Liver (tissue), 9 donors: ENCODE results near the gene DNMBP. TPM values are rescaled to one million over a fixed set of nuclear protein-coding genes. Genes with fewer than 3 reads are reported as not detected.

Experiments
- DNase-seq: peaks from one replicate; pipeline ENCODE4 v3.0.0-alpha.2; 2017; ENCODE audit warnings: low spot score
- H3K27ac ChIP-seq, 2 donors: one replicate each; pipeline ENCODE4 v1.7.0; 2013; ENCODE audit warnings: inconsistent platforms in 2 of 2, low read length in 2 of 2, control low read depth in 1 of 2, low read depth in 1 of 2, mild to moderate bottlenecking in 1 of 2
- H3K27me3 ChIP-seq, 4 donors: one replicate each; pipeline versions ENCODE4 v1.6.1 to v1.7.0; 2013; ENCODE audit warnings: low read length in 3 of 4, inconsistent platforms in 1 of 4, mild to moderate bottlenecking in 1 of 4, moderate library complexity in 1 of 4; ENCODE audit not compliant: control insufficient read depth in 4 of 4, insufficient read depth in 4 of 4
- H3K36me3 ChIP-seq, 4 donors: one replicate each; pipeline versions ENCODE4 v1.6.1 to v1.7.0; 2013; ENCODE audit warnings: low read length in 3 of 4, mild to moderate bottlenecking in 3 of 4, low read depth in 1 of 4, moderate library complexity in 1 of 4; ENCODE audit not compliant: control insufficient read depth in 4 of 4, insufficient read depth in 3 of 4
- H3K4me1 ChIP-seq, 4 donors: one replicate each; pipeline versions ENCODE4 v1.6.1 to v1.7.0; 2013; ENCODE audit warnings: low read length in 3 of 4, mild to moderate bottlenecking in 3 of 4, moderate library complexity in 1 of 4; ENCODE audit not compliant: control insufficient read depth in 4 of 4, insufficient read depth in 4 of 4
- H3K4me3 ChIP-seq, 3 donors: one replicate each; pipeline versions ENCODE4 v1.6.1 to v1.7.0; 2013; ENCODE audit warnings: low read length in 3 of 3, control low read depth in 1 of 3, low read depth in 1 of 3, mild to moderate bottlenecking in 1 of 3
- H3K9ac ChIP-seq, 2 donors: one replicate each; pipeline ENCODE4 v1.7.0; 2013; ENCODE audit warnings: low read length in 2 of 2, mild to moderate bottlenecking in 2 of 2, moderate library complexity in 2 of 2, control low read depth in 1 of 2, low read depth in 1 of 2
- H3K9me3 ChIP-seq, 4 donors: one replicate each; pipeline versions ENCODE4 v1.6.1 to v1.7.0; 2013; ENCODE audit warnings: low read length in 3 of 4; ENCODE audit not compliant: control insufficient read depth in 4 of 4
- EGR1 ChIP-seq, 2 donors: IDR thresholded peaks; 2 replicates each; pipeline ENCODE4 v1.6.1; 2016 to 2018; ENCODE audit warnings: antibody characterized with exemption in 2 of 2, low read depth in 2 of 2
- FOXA2 ChIP-seq: IDR thresholded peaks from 2 replicates; pipeline ENCODE4 v1.6.1; 2016; ENCODE audit warnings: antibody characterized with exemption
- GABPA ChIP-seq, 2 donors: IDR thresholded peaks in 1 of 2; conservative IDR thresholded peaks in 1 of 2; 2 replicates each; pipeline ENCODE4 v1.6.1; 2016; ENCODE audit warnings: antibody characterized with exemption in 2 of 2, mild to moderate bottlenecking in 1 of 2, moderate library complexity in 1 of 2
- HNF4G ChIP-seq: IDR thresholded peaks from 2 replicates; pipeline ENCODE4 v1.6.1; 2016; ENCODE audit warnings: antibody characterized with exemption
- JUND ChIP-seq, 2 donors: IDR thresholded peaks; 2 replicates each; pipeline ENCODE4 v1.6.1; 2016; ENCODE audit warnings: antibody characterized with exemption in 2 of 2
- MAX ChIP-seq: IDR thresholded peaks from 2 replicates; pipeline ENCODE4 v1.6.1; 2016; ENCODE audit warnings: antibody characterized with exemption
- RXRA ChIP-seq, 2 donors: IDR thresholded peaks; 2 replicates each; pipeline ENCODE4 v1.6.1; 2017 to 2018; ENCODE audit warnings: antibody characterized with exemption in 2 of 2, mild to moderate bottlenecking in 1 of 2
- SP1 ChIP-seq: IDR thresholded peaks from 2 replicates; pipeline ENCODE4 v1.6.1; 2018; ENCODE audit warnings: antibody characterized with exemption, mild to moderate bottlenecking
- YY1 ChIP-seq: IDR thresholded peaks from 2 replicates; pipeline ENCODE4 v1.6.1; 2016; ENCODE audit warnings: antibody characterized with exemption, mild to moderate bottlenecking
- ZBTB33 ChIP-seq: IDR thresholded peaks from 2 replicates; pipeline ENCODE4 v1.6.1; 2016; ENCODE audit warnings: antibody characterized with exemption
- WGBS: extraction: QIAGEN DNeasy Blood & Tissue Kit; methylation state at CpG from one replicate; pipeline ENCODE4 v1.1.7; 2013; 5-methylcytosine and 5-hydroxymethylcytosine counted together
- polyA plus RNA-seq, 2 donors: library from polyadenylated mRNA; stranded (reverse) in 1 of 2; unstranded in 1 of 2; fragments of 200-250 nt in 1 of 2; fragments of >200 nt in 1 of 2; fragmentation: Nextera tagmentation in 1 of 2; extraction: Ambion mirVana in 1 of 2; gene quantifications; one replicate each; pipeline versions ENCODE4 v1.2.1 to v1.2.3, GENCODE V29; 2013 to 2015
- total RNA-seq, 2 donors: library from RNA; depleted of rRNA; stranded (reverse); fragments of >200 nt; gene quantifications; one replicate each; pipeline ENCODE4 v1.2.3, GENCODE V29; 2014
- TF ChIP-seq, protein P1 (sequence below): IDR thresholded peaks from 2 replicates; pipeline ENCODE4 v1.6.1; 2016; ENCODE audit warnings: antibody characterized with exemption, mild to moderate bottlenecking
- donor health status: healthy.
- donor health status: healthy.
- donor health status: healthy.
- donor health status: healthy.
- donor health status: healthy.

Gene DNMBP
- total and polyA plus RNA-seq, 4 donors: 3.8 to 12.6 (median 5.3) TPM

- Histone ChIP-seq H3K9ac (no peak overlapping the region), H3K27ac (no peak overlapping the region), H3K4me1 (peaks cover 0 to 11% (median 4%) of the 10 kb centered on the region in 4 donors), H3K9me3 (no peaks in the 10 kb centered on the region), H3K27me3 (no peaks in the 10 kb centered on the region), H3K4me3 (no peak overlapping the region), H3K36me3 (no peaks in the 10 kb centered on the region)
- WGBS: 94% methylated on average over 6 of the region's 6 CpGs
- DNase-seq: no peak
- TF ChIP-seq SP1 (no peak), FOXA2 (no peak), RXRA (IDR thresholded peaks at IDR 0.05) (no peak)
- TF ChIP-seq, protein P1, sequence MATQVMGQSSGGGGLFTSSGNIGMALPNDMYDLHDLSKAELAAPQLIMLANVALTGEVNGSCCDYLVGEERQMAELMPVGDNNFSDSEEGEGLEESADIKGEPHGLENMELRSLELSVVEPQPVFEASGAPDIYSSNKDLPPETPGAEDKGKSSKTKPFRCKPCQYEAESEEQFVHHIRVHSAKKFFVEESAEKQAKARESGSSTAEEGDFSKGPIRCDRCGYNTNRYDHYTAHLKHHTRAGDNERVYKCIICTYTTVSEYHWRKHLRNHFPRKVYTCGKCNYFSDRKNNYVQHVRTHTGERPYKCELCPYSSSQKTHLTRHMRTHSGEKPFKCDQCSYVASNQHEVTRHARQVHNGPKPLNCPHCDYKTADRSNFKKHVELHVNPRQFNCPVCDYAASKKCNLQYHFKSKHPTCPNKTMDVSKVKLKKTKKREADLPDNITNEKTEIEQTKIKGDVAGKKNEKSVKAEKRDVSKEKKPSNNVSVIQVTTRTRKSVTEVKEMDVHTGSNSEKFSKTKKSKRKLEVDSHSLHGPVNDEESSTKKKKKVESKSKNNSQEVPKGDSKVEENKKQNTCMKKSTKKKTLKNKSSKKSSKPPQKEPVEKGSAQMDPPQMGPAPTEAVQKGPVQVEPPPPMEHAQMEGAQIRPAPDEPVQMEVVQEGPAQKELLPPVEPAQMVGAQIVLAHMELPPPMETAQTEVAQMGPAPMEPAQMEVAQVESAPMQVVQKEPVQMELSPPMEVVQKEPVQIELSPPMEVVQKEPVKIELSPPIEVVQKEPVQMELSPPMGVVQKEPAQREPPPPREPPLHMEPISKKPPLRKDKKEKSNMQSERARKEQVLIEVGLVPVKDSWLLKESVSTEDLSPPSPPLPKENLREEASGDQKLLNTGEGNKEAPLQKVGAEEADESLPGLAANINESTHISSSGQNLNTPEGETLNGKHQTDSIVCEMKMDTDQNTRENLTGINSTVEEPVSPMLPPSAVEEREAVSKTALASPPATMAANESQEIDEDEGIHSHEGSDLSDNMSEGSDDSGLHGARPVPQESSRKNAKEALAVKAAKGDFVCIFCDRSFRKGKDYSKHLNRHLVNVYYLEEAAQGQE: no peak
These were observed 10.9 kb downstream of the DNMBP start for GRCh38 chr10:99998889-99999288.

GRCh38 chr10:99996671-99997648 is 12.8 kb downstream of the DNMBP start:
- H3K4me1 ChIP-seq: peaks cover 0 to 13% (median 4%) of the 10 kb centered on the region in 4 donors
- H3K9ac ChIP-seq: no peak overlapping the region
- H3K4me3 ChIP-seq: no peak overlapping the region
- no peak for TF ChIP-seq YY1
- TF ChIP-seq HNF4G: no peak
- no peak for TF ChIP-seq SP1
- no peak for TF ChIP-seq GABPA (IDR thresholded peaks at IDR 0.05 in 1 of 2, conservative IDR thresholded peaks at IDR 0.05 in 1 of 2)
- TF ChIP-seq JUND (IDR thresholded peaks at IDR 0.05): no peak
- no peaks in the 10 kb centered on the region for H3K27me3 ChIP-seq
- no peak for DNase-seq
- no peaks in the 10 kb centered on the region for H3K9me3 ChIP-seq
- no peaks in the 10 kb centered on the region for H3K36me3 ChIP-seq
- 66% methylated on average over 4 of the region's 4 CpGs for WGBS
- H3K27ac ChIP-seq: no peak overlapping the region

- WGBS: 85% methylated on average over 3 of the region's 3 CpGs
- DNase-seq: no peak
- H3K4me3 ChIP-seq: no peak overlapping the region
- no peak for TF ChIP-seq GABPA (IDR thresholded peaks at IDR 0.05 in 1 of 2, conservative IDR thresholded peaks at IDR 0.05 in 1 of 2)
- no peaks in the 10 kb centered on the region for H3K27me3 ChIP-seq
- H3K4me1 ChIP-seq: peaks cover 0 to 13% (median 4%) of the 10 kb centered on the region in 4 donors
- no peaks in the 10 kb centered on the region for H3K36me3 ChIP-seq
- H3K27ac ChIP-seq: no peak overlapping the region
- no peak overlapping the region for H3K9ac ChIP-seq
- no peaks in the 10 kb centered on the region for H3K9me3 ChIP-seq
These were observed 14.0 kb downstream of the DNMBP start for GRCh38 chr10:99995713-99996112.

GRCh38 chr10:99995269-99995668 is 14.5 kb downstream of the DNMBP start:
- Histone ChIP-seq H3K27me3 (no peaks in the 10 kb centered on the region), H3K4me3 (no peak overlapping the region), H3K27ac (no peak overlapping the region), H3K36me3 (no peaks in the 10 kb centered on the region), H3K9me3 (no peaks in the 10 kb centered on the region), H3K9ac (no peak overlapping the region), H3K4me1 (peaks cover 0 to 12% (median 4%) of the 10 kb centered on the region in 4 donors)
- no peak for DNase-seq
- WGBS: 82% methylated on average over 3 of the region's 3 CpGs
- TF ChIP-seq, protein P1: no peak
- TF ChIP-seq ZBTB33: no peak
- no peak for TF ChIP-seq EGR1 (IDR thresholded peaks at IDR 0.05; ENCODE audit: low read depth in 2 of 2)
- no peak for TF ChIP-seq MAX
- TF ChIP-seq SP1: no peak
- TF ChIP-seq GABPA (IDR thresholded peaks at IDR 0.05 in 1 of 2, conservative IDR thresholded peaks at IDR 0.05 in 1 of 2): no peak
